GM10847 (cell line): ENCODE measurements around the gene MAN2A2.

ENCODE experiments used
- POLR2A ChIP-seq: IDR thresholded peaks from 2 replicates; pipeline ENCODE4 v1.6.1; 2011; ENCODE audit not compliant: insufficient read length; ENCODE audit errors: extremely low read depth

MAN2A2 gene

GRCh38 chr15:90868261-90868689 is 34.8 kb upstream of the MAN2A2 start, which contains the start of gene FURIN:
FURIN (plus strand) TSS chr15:90868588; CDS start chr15:90875741, 7,153 bp downstream.
- no peak for TF ChIP-seq POLR2A

- TF ChIP-seq POLR2A, result no peak
Observed at GRCh38 chr15:90869140-90869541, 34.0 kb upstream of the MAN2A2 start.

GRCh38 chr15:90869601-90870353 is 33.3 kb upstream of the MAN2A2 start:
- TF ChIP-seq POLR2A, result no peak

- TF ChIP-seq POLR2A, result no peak
Observed at GRCh38 chr15:90870354-90871138, 32.6 kb upstream of the MAN2A2 start.

GRCh38 chr15:90871139-90871715 is 31.9 kb upstream of the MAN2A2 start:
- no peak for TF ChIP-seq POLR2A

- no peak for TF ChIP-seq POLR2A
Observed at GRCh38 chr15:90871716-90872485, 31.2 kb upstream of the MAN2A2 start.

- TF ChIP-seq POLR2A, result no peak
Observed at GRCh38 chr15:90872486-90873184, 30.5 kb upstream of the MAN2A2 start.

- TF ChIP-seq POLR2A, result no peak
Observed at GRCh38 chr15:90873488-90873997, 29.6 kb upstream of the MAN2A2 start.

GRCh38 chr15:90873998-90874605 is 29.0 kb upstream of the MAN2A2 start:
- no peak for TF ChIP-seq POLR2A

- no peak for TF ChIP-seq POLR2A
Observed at GRCh38 chr15:90875549-90875981, 27.5 kb upstream of the MAN2A2 start.

- no peak for TF ChIP-seq POLR2A
Observed at GRCh38 chr15:90876046-90876445, 27.1 kb upstream of the MAN2A2 start.

- TF ChIP-seq POLR2A, result no peak
Observed at GRCh38 chr15:90876512-90877170, 26.5 kb upstream of the MAN2A2 start.

- no peak for TF ChIP-seq POLR2A
Observed at GRCh38 chr15:90877315-90877714, 25.8 kb upstream of the MAN2A2 start.
